DOHH2 (cell line): Measurements from ENCODE around the gene THEMIS2.

Experiments
- EZH2phosphoT487 ChIP-seq: fragments of 200-600 bp; sonication (generic); IDR thresholded peaks from 2 replicates; pipeline ENCODE4 v1.6.1; 2017; ENCODE audit warnings: borderline replicate concordance, mild to moderate bottlenecking, antibody characterized with exemption, low read length, moderate library complexity, mixed read lengths
- TF ChIP-seq, protein P1 (sequence below): fragments of 200-600 bp; sonication (generic); IDR thresholded peaks from one replicate; pipeline ENCODE4 v1.5.1; 2014; ENCODE audit warnings: antibody characterized with exemption, mild to moderate bottlenecking, low read depth, low read length; ENCODE audit not compliant: poor library complexity, severe bottlenecking

- TF ChIP-seq, protein P1, sequence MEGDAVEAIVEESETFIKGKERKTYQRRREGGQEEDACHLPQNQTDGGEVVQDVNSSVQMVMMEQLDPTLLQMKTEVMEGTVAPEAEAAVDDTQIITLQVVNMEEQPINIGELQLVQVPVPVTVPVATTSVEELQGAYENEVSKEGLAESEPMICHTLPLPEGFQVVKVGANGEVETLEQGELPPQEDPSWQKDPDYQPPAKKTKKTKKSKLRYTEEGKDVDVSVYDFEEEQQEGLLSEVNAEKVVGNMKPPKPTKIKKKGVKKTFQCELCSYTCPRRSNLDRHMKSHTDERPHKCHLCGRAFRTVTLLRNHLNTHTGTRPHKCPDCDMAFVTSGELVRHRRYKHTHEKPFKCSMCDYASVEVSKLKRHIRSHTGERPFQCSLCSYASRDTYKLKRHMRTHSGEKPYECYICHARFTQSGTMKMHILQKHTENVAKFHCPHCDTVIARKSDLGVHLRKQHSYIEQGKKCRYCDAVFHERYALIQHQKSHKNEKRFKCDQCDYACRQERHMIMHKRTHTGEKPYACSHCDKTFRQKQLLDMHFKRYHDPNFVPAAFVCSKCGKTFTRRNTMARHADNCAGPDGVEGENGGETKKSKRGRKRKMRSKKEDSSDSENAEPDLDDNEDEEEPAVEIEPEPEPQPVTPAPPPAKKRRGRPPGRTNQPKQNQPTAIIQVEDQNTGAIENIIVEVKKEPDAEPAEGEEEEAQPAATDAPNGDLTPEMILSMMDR: no peak
- no peak for TF ChIP-seq EZH2phosphoT487
Observed at GRCh38 chr1:27886353-27886679, 14.0 kb downstream of the THEMIS2 start.
